HG02571 (cell line): ENCODE measurements around the gene NACC2.

Source experiments
- ATAC-seq: cut with Tn5 transposase; IDR thresholded peaks from one replicate; pipeline ENCODE4 v1.9.1; 2021; ENCODE audit warnings: mild to moderate bottlenecking, moderate library complexity; ENCODE audit not compliant: unreplicated experiment

Gene NACC2

GRCh38 chr9:136095070-136096058 is at the start of gene NACC2:
Gene NACC2, minus strand, starts transcription at chr9:136095289. Its CDS starts 44,768 bp downstream, at chr9:136050521.
- no peak for ATAC-seq

- no peak for ATAC-seq
Observed at GRCh38 chr9:136144450-136144849, 49.4 kb upstream of the NACC2 start.

- ATAC-seq: no peak
Observed at GRCh38 chr9:136143215-136144001, 48.3 kb upstream of the NACC2 start.

DNA sequence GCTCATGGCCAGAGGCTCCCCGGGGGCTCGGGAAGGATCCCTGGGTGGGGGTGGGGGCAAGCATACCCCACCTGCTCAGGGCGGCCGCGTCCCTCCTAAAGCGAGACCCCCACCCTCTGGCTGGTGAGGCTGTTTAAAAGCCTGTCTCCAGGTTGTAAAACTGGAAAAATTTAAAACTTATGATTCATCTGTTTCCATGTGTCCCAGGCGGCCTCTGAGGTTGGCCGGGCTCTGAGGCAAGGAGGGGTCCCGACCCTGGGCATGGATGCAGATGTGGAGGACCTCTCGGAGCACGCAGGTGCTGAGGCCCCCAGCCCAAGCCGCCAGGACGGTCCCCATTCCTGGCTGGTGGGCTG is 47.7 kb upstream of the NACC2 start:
- ATAC-seq: no peak

- ATAC-seq: no peak
Observed at GRCh38 chr9:136142414-136142796, 47.3 kb upstream of the NACC2 start.

DNA sequence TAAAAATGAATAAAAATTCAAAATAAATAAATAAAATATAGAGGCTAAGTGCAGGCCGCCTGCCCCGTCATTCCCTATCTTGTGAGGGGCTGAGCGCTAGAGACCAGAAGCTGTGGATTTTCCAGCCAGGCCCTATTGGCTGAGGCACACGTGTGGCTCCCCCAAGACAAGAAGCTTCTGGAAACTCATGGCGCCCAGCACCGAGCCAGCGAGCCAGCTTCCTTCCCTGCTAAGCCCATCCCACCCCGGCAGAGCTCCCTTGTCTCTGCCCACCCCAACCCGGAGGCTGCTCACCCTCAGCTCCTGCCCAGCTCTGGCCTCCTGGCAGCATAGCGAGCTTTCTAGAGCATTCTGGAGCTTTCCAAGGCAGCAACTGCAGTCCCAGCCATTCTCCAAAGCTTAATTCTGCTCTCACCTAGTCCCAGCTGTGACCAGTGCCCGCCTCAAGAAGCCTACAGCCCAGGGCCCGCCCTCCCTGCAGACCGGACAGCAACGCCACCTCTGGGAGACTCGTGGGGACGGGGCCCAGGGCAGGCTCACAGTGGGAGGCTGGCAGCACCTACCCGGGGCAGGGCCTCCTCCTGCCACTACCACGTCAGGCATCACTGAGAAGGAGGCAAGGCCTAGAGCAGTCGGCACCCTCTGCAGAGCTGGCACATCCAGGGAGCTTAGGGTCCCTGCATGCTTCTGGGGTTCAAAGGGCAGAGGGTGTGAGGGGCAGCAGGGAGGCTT is 46.8 kb upstream of the NACC2 start:
- ATAC-seq: no peak

DNA sequence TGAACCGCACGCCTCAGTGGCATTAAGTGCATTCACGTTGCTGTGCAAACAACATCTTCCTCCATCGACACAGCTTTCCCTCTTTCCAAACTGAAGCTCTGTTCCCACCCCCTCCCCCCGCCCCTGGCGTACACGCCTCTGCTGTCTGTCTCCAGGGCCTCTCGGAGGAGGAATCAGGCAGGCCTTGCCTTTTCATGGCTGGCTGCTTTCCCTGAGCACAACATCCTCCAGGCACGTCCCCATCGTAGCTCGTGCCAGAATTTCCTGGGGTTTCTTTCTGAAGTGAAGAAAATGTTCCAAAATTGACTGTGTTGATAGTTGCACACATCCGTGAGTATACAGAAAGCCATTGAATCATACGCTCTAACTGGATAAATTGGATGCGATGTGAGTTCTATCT is 45.9 kb upstream of the NACC2 start:
- ATAC-seq: no peak

DNA sequence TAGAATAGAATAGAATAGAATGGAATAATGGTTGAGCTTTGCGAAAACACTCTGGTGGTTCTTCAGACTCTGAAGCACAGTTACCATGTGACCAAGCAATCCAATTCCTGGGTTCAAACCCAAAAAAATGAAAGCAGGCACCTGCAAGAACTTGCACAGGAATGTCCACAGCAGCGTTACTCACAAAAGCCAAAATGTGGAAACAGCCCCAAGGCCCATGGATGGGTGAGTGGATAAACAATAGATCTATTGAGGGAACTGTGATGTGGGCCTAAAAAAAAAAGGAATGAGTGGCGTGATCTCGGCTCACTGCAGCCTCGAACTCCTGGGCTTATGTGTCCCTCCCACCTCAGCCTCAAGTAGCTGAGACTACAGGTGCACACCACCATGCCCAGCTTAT is 45.0 kb upstream of the NACC2 start:
- no peak for ATAC-seq

DNA sequence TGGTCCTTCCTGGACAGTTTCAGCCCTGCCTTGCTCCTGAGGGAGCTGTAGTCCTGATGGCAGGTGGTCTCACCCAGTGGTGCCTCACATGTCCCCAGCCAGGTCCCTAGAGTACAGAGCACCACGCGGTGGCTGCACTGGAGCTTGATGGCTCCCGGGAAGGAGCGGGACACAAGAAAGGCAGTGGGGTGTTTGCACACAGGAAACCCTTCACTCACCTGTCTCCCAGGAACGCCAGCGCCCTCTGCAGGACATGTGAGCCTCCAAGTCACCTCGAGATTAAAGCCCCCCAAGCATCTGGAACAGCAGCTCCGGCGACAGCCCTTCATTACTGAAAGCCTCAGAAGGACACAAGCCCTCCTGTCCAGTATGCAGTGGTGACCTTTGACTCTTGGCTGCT is 43.5 kb upstream of the NACC2 start:
- ATAC-seq: no peak

GRCh38 chr9:136137321-136138265 is 42.5 kb upstream of the NACC2 start:
- no peak for ATAC-seq

GRCh38 chr9:136136127-136136925 is 41.2 kb upstream of the NACC2 start:
- ATAC-seq: no peak

DNA sequence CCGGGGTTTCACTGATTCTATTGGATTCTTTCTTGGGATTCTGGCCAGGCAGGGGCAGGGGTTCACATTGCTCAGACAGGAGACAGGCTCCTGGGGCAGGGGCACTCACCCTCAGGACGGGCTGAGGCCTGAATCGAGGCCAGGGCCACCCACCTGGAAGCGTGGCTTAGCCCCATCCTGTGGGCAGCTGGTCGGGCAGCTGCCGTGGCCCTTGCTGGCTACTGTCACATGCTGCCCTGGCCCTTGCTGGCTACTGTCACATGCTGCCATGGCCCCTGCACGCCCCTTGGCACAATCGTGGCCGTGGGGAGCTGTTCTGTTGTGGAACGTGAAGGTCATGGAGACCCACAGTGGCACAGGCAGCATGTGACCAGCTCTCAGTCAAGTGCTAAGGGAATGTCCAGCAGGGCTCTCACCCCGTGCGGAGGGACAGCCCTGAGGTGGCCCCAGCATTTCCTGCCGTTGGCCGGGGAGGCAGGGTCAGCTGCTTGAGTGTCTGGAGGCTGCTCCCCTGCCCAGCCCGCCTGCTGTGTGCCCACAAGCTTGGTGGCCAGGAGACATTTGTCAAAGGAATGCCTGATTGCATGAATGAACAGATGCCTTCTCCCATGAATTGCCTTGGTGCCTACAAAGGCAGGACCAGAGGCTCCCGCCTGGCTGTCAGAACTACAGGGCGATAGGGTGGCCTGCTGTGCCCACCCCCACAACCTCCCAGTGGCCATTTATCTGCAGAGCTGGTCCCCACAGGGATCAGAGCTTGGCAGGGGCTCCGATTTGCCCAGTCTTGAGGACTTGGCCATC is 40.4 kb upstream of the NACC2 start:
- ATAC-seq: no peak

DNA sequence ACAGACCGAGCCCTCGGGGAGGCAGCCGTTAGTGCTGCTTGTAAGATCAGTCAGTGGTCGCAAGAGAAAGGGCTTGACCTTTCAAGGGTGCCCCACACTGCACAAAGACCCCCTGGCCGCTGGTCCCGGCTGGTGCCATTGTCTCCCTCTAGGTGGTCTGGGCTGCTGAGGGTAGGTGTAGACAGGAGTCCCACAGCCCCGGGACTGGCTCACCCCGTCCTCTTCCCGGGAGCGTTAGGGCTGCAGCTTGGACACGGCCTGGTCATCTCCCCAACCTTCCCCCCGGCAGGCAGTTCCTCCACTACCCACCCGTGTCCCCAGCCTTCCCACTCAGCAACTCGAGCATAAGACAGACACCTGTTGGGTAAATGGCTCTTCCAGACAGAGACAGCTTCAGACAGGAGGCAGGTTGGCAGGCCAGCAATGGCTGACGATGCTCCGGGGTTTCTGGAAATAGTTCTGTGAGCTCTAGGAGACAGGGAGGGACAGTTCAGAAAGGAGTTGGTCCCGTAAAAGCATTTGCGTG is 38.9 kb upstream of the NACC2 start:
- ATAC-seq: no peak

GRCh38 chr9:136133191-136133958 is 38.3 kb upstream of the NACC2 start:
- no peak for ATAC-seq

DNA sequence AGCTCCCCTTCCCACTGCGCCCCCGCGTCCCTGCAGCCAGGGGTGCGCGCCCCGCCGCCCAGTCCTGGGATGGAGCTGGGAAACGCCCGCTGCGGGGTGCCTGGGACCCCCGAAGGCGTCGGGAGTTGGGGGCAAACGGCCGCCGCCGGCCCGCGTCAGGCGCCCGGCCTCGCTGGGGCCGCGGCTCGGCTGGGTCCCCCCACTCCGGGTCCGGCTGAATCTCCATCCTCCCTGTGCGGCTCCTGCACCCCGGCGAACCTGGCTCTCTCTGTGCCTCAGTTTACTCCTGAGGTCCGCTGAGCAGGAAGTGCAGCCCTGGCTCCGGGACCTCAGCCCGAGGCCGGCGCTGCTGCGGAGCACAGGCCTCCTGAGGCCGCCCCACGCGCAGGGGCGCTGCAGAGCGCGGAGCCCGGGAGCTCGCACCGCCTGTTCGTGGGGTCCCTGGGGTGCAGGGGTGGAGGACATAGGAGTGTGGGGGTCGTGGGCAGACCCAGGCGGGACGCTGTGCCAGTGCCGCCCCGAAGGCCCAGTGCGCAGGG is 37.5 kb upstream of the NACC2 start:
- no peak for ATAC-seq

- no peak for ATAC-seq
Observed at GRCh38 chr9:136131629-136132511, 36.8 kb upstream of the NACC2 start.
